HG03432 (cell line): Measurements from ENCODE around the gene SLC9A2.

Experiments used
- ATAC-seq: cut with Tn5 transposase; IDR thresholded peaks from one replicate; pipeline ENCODE4 v1.9.1; 2021; ENCODE audit warnings: mild to moderate bottlenecking, moderate library complexity; ENCODE audit not compliant: unreplicated experiment

SLC9A2 gene

DNA sequence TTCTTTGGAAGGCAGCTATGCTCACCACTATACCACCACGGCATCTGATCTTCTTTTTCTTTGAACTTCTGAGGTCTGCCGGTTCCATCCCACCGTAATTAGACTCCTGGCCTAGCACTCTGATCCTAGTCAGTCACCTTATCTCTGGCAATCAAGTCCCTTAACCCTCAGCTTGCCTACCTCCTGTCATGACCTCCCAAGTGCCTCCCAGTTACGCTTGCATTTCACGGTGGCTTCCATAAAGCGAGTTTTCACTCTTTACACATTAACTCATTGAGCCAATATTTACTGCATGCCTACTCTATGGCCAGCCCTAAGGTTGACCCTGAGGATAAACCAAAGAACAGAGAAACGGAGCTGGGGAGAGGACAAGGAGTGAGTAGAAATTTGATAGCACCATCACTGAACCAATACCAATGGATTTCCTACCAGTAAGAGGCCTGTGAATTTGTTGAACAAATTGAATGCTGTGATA is 104.7 kb downstream of the SLC9A2 start:
- no peak for ATAC-seq

DNA sequence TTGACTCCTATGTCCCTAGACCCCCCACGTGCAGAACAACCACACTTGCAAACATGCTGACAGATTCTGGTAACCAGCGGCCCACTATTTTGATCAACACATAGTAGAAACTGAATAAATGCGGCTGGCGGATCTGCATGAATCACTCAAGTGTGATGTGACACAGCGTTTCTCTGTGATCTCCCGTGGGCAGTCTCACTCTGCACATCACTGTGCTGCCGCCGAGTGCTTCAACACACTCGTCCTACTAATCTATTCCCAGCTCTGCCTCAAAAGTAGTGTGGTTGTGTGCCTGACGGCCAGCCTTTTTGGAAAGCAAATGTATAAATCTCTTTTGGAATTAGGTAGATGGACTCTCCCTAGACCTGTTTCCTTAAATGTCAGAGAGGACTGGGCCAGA is 105.2 kb downstream of the SLC9A2 start:
- no peak for ATAC-seq

DNA sequence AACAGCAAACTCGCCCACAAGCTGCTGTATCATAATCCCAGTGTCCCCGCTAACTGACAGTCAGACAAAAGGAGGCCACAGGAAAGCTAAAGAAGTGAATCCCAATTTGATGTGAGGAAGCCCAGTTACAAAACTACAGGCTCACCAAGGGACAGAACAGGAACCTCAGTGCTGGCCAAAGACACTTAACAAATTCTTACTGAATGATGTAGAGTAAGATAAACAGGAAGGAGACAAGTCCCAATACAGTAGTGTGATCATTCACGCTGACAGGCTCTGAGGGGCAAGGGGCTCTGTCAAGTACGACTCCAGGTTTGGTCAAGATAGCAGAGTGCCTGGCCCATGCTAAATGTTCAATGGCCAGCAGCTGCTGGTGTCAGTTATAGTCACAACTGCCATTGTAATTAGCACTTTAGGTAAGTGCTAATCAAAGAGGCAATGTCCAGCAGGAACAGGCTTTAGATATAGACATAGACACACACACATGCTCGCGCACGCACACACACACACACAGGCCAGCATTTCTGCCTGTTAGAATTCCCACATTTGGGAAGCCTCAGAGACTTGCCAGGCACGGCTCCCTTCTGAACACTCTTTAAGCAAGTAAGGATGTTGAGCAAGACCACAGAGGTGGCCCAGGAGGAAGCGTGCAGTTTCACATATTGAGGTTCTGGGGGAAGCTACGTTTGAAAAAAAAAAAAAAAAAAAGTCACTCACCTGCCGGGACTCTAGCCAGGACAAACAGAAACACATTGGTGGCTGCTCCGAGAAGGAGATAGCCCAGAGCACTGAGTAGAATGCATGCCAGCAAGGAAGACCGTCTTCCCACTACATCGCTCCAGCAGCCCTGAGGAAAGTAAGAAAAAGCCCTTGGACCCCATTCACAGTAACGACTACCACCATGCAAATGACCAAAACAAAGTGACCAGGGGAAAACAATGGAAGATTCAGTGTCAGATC is 107.1 kb downstream of the SLC9A2 start:
- no peak for ATAC-seq

DNA sequence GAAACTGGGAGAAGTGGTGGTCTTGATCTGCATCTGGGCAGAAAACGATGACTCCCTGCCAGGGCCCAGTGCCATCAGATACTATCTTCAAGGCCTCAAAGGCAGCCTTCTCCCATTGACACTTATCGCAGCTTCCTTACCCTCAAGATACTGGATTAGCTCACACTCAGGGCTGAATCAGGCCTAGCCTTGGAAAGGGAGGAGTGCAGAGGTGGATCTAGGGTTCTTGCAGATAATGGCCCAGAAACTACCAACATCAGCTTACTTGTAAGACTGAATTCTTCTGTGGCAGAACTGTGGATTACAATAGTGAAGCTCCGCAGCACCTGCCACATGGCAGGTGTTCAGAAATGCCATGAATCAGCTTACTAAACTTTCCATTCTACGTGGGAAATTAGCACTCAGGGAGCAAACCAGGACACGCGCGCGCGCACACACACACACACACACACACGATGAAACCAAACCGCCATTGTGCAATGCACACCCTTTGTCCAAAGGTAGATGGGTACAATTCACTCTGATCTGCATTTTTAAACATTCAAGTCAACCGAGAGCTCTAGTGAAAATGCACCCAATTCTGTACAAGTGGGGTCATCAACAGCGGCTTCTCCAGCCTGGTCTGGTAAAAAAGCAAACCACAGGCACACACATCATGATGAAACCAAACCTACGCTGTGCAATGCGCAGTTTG is 116.2 kb downstream of the SLC9A2 start:
- no peak for ATAC-seq

- peak; percentile 22 for ATAC-seq
These were observed 116.7 kb downstream of the SLC9A2 start for GRCh38 chr2:102736110-102736409.

GRCh38 chr2:102736410-102737409 is 117.4 kb downstream of the SLC9A2 start:
- peak; percentile 97 for ATAC-seq

DNA sequence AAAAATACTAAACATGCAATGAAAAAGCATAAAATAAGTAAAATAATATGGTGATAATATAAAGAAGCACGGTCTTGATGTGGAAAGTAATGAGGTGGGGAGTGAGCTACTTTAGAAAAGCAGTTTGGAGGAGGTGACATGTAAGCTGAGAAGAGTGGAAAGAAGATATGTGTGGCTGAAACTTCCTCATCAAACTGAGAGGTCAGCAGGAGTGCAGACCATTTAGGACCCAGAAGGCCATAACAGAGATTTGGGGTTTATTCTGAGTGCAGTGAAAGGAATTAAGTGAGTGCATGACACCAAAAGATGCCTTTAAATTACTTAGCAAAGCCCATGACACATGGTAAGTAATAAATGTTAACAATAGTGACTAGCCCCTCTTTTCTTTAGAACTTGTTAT is 118.1 kb downstream of the SLC9A2 start:
- ATAC-seq = peak; percentile 54

GRCh38 chr2:102743259-102743658 is 123.9 kb downstream of the SLC9A2 start:
- ATAC-seq = no peak

DNA sequence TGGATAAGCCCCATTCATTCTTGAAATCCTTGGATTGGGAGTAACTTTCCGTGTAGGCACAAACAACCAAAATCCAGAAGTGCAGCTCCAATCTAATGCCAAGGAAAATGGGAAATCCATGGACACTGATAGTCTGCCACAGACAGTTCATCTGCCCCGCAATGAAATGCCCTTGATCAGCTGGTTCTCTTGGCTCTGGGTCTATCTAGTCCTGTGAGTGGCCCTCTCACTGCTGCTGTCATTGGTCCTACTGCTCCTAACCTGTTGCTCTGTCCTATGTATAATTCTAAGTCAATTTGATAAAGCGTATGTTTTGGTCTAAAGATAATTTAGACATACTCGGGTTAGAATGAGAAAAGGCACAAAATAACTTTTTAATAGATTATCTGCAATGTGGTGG is 128.8 kb downstream of the SLC9A2 start:
- no peak for ATAC-seq

- no peak for ATAC-seq
These were observed 130.6 kb downstream of the SLC9A2 start for GRCh38 chr2:102749938-102750337.

DNA sequence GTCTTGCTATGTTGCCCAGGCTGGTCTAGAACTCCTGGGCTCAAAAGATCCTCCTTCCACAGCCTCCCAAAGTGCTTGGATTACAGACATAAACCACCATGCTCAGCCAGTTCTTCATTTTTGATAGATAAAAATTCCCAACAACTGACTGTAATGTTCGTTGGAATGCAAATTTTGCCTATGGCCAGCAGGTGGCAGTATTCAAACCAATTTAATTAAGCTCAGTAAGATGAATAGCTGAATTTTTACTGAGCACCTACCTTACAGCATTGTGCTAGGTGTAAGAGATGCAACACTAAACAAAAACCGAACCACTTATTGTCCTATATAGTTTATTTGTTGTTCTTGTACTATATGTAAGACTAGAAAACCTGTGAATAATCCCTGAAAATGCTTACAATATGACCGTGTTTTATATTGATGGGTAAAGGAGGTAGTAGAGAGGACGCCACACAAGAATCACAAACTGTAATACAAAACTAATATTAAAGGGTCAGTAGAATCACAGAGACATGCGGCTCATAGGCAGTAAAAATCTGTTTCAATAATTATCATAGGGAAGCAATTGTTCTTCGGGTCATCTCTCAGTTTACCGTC is 134.3 kb downstream of the SLC9A2 start:
- ATAC-seq = no peak

- no peak for ATAC-seq
These were observed 135.2 kb downstream of the SLC9A2 start for GRCh38 chr2:102754456-102755145.

- ATAC-seq = no peak
These were observed 135.9 kb downstream of the SLC9A2 start for GRCh38 chr2:102755284-102755683.

GRCh38 chr2:102758439-102758838 is 139.1 kb downstream of the SLC9A2 start:
- ATAC-seq = no peak
